AG08396 (cell line): Measurements from ENCODE around the gene HIPK2.

Experiments used
- DNase-seq: peaks from one replicate; pipeline ENCODE4 v3.0.0; 2012; ENCODE audit warnings: low spot score, mixed read lengths

The HIPK2 gene

GRCh38 chr7:139695588-139695987, 82.2 kb downstream of the HIPK2 start:
- DNase-seq: no peak

- no peak for DNase-seq
These were observed 82.7 kb downstream of the HIPK2 start for GRCh38 chr7:139695051-139695450.

GRCh38 chr7:139694389-139694676, 83.5 kb downstream of the HIPK2 start:
- DNase-seq: no peak

- no peak for DNase-seq
These were observed 84.0 kb downstream of the HIPK2 start for GRCh38 chr7:139693651-139694388.

- no peak for DNase-seq
These were observed 85.1 kb downstream of the HIPK2 start for GRCh38 chr7:139692723-139693122.

GRCh38 chr7:139691253-139691781, 86.5 kb downstream of the HIPK2 start:
- DNase-seq: no peak

- peak; percentile 41 for DNase-seq
These were observed 89.7 kb downstream of the HIPK2 start for GRCh38 chr7:139687980-139688632.

GRCh38 chr7:139687211-139687954, 90.4 kb downstream of the HIPK2 start:
- DNase-seq: no peak

GRCh38 chr7:139683137-139683921, 94.5 kb downstream of the HIPK2 start:
- no peak for DNase-seq

GRCh38 chr7:139682136-139683013, 95.4 kb downstream of the HIPK2 start:
- DNase-seq: peak; percentile 64

GRCh38 chr7:139681812-139682135, 96.0 kb downstream of the HIPK2 start:
- no peak for DNase-seq

GRCh38 chr7:139681463-139681755, 96.4 kb downstream of the HIPK2 start:
- no peak for DNase-seq

GRCh38 chr7:139680676-139681462, 96.9 kb downstream of the HIPK2 start:
- peak; percentile 84 for DNase-seq

- peak; percentile 38 for DNase-seq
These were observed 97.8 kb downstream of the HIPK2 start for GRCh38 chr7:139679731-139680594.

GRCh38 chr7:139676390-139676789, 101.4 kb downstream of the HIPK2 start:
- no peak for DNase-seq

GRCh38 chr7:139675127-139676125, 102.4 kb downstream of the HIPK2 start:
- no peak for DNase-seq

GRCh38 chr7:139674752-139675126, 103.1 kb downstream of the HIPK2 start:
- no peak for DNase-seq

- no peak for DNase-seq
These were observed 103.5 kb downstream of the HIPK2 start for GRCh38 chr7:139674341-139674740.
